K562 (cell line): ENCODE results near the gene PAFAH2. TPM values are rescaled to one million over a fixed set of nuclear protein-coding genes. Genes with fewer than 3 reads are reported as not detected.

ENCODE experiments used
- ATAC-seq: fragments of 200-7000 bp; cut with Tn5 transposase; 3 replicates; pipeline ENCODE4 v1.9.1; 2020; ENCODE audit warnings: moderate library complexity
- BruUV-seq: library from RNA; stranded (reverse); fragments of 400-500 nt; replicated peaks from 2 replicates; lab custom pipeline; 2021; lab: Mats Ljungman, UMichigan
- CTCF ChIA-PET: fragments of 300-600 bp; formaldehyde crosslinking; extraction: SDS; loops from one replicate; lab custom pipeline; 2021; ENCODE audit warnings: low intra/inter-chr PET ratio; lab: Yijun Ruan, JAX
- POLR2A ChIA-PET: fragments of 300-600, 350-650 bp; sonication (Branson Sonifier 250); formaldehyde crosslinking; extraction: SDS; loops from one replicate; lab custom pipeline; 2021; ENCODE audit warnings: antibody characterized with exemption, inconsistent platforms; lab: Yijun Ruan, JAX
- DNase-seq, 4 experiments: peaks; one replicate each; pipeline versions ENCODE4 v3.0.0 to v3.0.0-alpha.2; 2011 to 2018; ENCODE audit warnings: low spot score in 3 of 4, mixed read lengths in 3 of 4; ENCODE audit errors: extremely low read depth in 1 of 4
- FAIRE-seq: peaks from 2 replicates; lab custom pipeline; 2011; peaks lifted over from hg19 to GRCh38; lab: Jason Lieb, UNC
- H2AFZ ChIP-seq: 2 replicates; pipeline ENCODE4 v1.6.0; 2011; ENCODE audit warnings: low read depth, low read length, control low read depth, inconsistent platforms
- H3K27ac ChIP-seq: fragments of 200-600 bp; 3 replicates; pipeline ENCODE4 v1.8.0; 2011; ENCODE audit warnings: low read depth, mild to moderate bottlenecking, control low read depth, inconsistent platforms, low read length, moderate library complexity, mixed read lengths; ENCODE audit errors: extremely low read depth
- H3K27me3 ChIP-seq, 2 experiments: fragments of 300-600 bp in 1 of 2; 2 replicates in 1 of 2; 3 replicates in 1 of 2; pipeline versions ENCODE4 v1.6.0 to v1.8.0; 2011; ENCODE audit warnings: inconsistent platforms in 2 of 2, low read length in 2 of 2, mild to moderate bottlenecking in 1 of 2, mixed read lengths in 1 of 2, moderate library complexity in 1 of 2; ENCODE audit not compliant: control insufficient read depth in 2 of 2, insufficient read depth in 2 of 2
- H3K36me3 ChIP-seq: fragments of 300-600 bp; 3 replicates; pipeline ENCODE4 v1.8.0; 2011; ENCODE audit warnings: mild to moderate bottlenecking, low read length, inconsistent platforms; ENCODE audit not compliant: control insufficient read depth, insufficient read depth
- H3K4me1 ChIP-seq, 2 experiments: fragments of 200-600 bp in 1 of 2; replicated peaks in 1 of 2; 2 replicates in 1 of 2; 3 replicates in 1 of 2; pipeline versions ENCODE4 v1.5.1 to v1.8.0; 2011; ENCODE audit warnings: inconsistent platforms in 2 of 2, low read length in 2 of 2, mild to moderate bottlenecking in 1 of 2, mixed read lengths in 1 of 2, moderate library complexity in 1 of 2; ENCODE audit not compliant: control insufficient read depth in 2 of 2, insufficient read depth in 2 of 2
- H3K4me2 ChIP-seq: 2 replicates; pipeline ENCODE4 v1.6.1; 2011; ENCODE audit warnings: low read length, control low read depth, inconsistent platforms, mixed read lengths; ENCODE audit not compliant: insufficient read depth
- H3K4me3 ChIP-seq: fragments of 200-600 bp; sonication (generic), shearing (Covaris generic); 2 replicates; pipeline ENCODE4 v1.5.1; 2016; ENCODE audit warnings: control low read depth, inconsistent platforms
- H3K79me2 ChIP-seq: fragments of 200-600 bp; 3 replicates; pipeline ENCODE4 v1.8.0; 2011; ENCODE audit warnings: low read length, inconsistent platforms; ENCODE audit not compliant: control insufficient read depth, insufficient read depth
- H3K9ac ChIP-seq, 2 experiments: 2 replicates each; pipeline versions ENCODE4 v1.6.0 to v1.6.1; 2011; ENCODE audit warnings: low read depth in 2 of 2, low read length in 2 of 2, control low read depth in 1 of 2, inconsistent platforms in 1 of 2, mild to moderate bottlenecking in 1 of 2, mixed read lengths in 1 of 2; ENCODE audit not compliant: insufficient read depth in 1 of 2
- H3K9me1 ChIP-seq: one replicate; pipeline ENCODE4 v1.6.0; 2011; ENCODE audit warnings: inconsistent platforms, mild to moderate bottlenecking, low read length, moderate library complexity; ENCODE audit not compliant: control insufficient read depth, insufficient read depth
- H3K9me3 ChIP-seq: replicated peaks from 2 replicates; pipeline ENCODE4 v1.5.1; 2011; ENCODE audit warnings: low read depth, low read length, inconsistent platforms; ENCODE audit not compliant: control insufficient read depth, insufficient read depth
- H4K20me1 ChIP-seq: replicated peaks from 2 replicates; pipeline ENCODE4 v1.6.1; 2011; ENCODE audit warnings: low read length, inconsistent platforms, mixed read lengths; ENCODE audit not compliant: control insufficient read depth, insufficient read depth
- E2F1 ChIP-seq: sonication (generic); formaldehyde crosslinking; IDR thresholded peaks from 2 replicates; pipeline ENCODE4 v1.8.1; 2023; ENCODE audit warnings: mild to moderate bottlenecking, missing genetic modification reagents, moderate library complexity
- HINFP ChIP-seq: fragments of 450-650 bp; conservative IDR thresholded peaks from 2 replicates; pipeline ENCODE4 v1.6.1; 2016; ENCODE audit warnings: missing genetic modification characterization, low read depth, mild to moderate bottlenecking, control low read depth, missing compliant biosample characterization
- MCM3 ChIP-seq: fragments of 450-650 bp; IDR thresholded peaks from 2 replicates; pipeline ENCODE4 v1.6.1; 2016
- MED1 ChIP-seq: sonication (generic); formaldehyde crosslinking; IDR thresholded peaks from 2 replicates; pipeline ENCODE4 v1.8.1; 2023; ENCODE audit warnings: missing genetic modification reagents, borderline replicate concordance
- MITF ChIP-seq: IDR thresholded peaks from 2 replicates; pipeline ENCODE4 v1.6.1; 2014; ENCODE audit warnings: antibody characterized with exemption
- MYC ChIP-seq, 2 experiments: fragments of 250-450 bp in 1 of 2; sonication (Bioruptor Pico) in 1 of 2; IDR thresholded peaks; 2 replicates each; pipeline versions ENCODE4 v1.5.1 to v1.6.1; 2012 to 2021; ENCODE audit warnings: low read depth in 2 of 2, borderline replicate concordance in 1 of 2, improper control_type of control experiment in 1 of 2, low read length in 1 of 2, mild to moderate bottlenecking in 1 of 2, moderate library complexity in 1 of 2
- MYNN ChIP-seq, 2 experiments: sonication (generic); formaldehyde crosslinking in 1 of 2; IDR thresholded peaks; 2 replicates each; pipeline versions ENCODE4 v1.5.0 to v1.6.1; 2016 to 2020; ENCODE audit warnings: antibody characterized with exemption in 1 of 2, missing genetic modification reagents in 1 of 2
- POLR2A ChIP-seq: fragments of 450-650 bp; conservative IDR thresholded peaks from 2 replicates; pipeline ENCODE4 v1.6.1; 2016
- RAD51 ChIP-seq: fragments of 450-650 bp; IDR thresholded peaks from 2 replicates; pipeline ENCODE4 v1.7.1; 2016; ENCODE audit warnings: low read depth, mild to moderate bottlenecking, borderline replicate concordance
- SMARCE1 ChIP-seq: fragments of 450-650 bp; IDR thresholded peaks from 2 replicates; pipeline ENCODE4 v1.7.1; 2016; ENCODE audit warnings: mild to moderate bottlenecking
- SOX6 ChIP-seq: fragments of 450-650 bp; IDR thresholded peaks from 2 replicates; pipeline ENCODE4 v1.6.1; 2014; ENCODE audit warnings: mild to moderate bottlenecking
- TBP ChIP-seq: optimal IDR thresholded peaks from 2 replicates; pipeline ENCODE3; 2011; ENCODE audit warnings: low read depth, low read length, improper control_type of control experiment
- TFAM ChIP-seq: fragments of 250-450 bp; sonication (Bioruptor Pico); conservative IDR thresholded peaks from 2 replicates; pipeline ENCODE4 v1.5.0; 2021; ENCODE audit warnings: mild to moderate bottlenecking, moderate library complexity
- YBX1 ChIP-seq: fragments of 450-650 bp; IDR thresholded peaks from 2 replicates; pipeline ENCODE4 v1.7.1; 2016; ENCODE audit warnings: mild to moderate bottlenecking
- ZNF184 ChIP-seq: sonication (generic); formaldehyde crosslinking; IDR thresholded peaks from 2 replicates; pipeline ENCODE4 v1.5.0; 2020; ENCODE audit warnings: missing genetic modification reagents
- ZNF3 ChIP-seq: fragments of 250-450 bp; sonication (Bioruptor Pico); IDR thresholded peaks from 2 replicates; pipeline ENCODE4 v1.5.0; 2021; ENCODE audit warnings: mild to moderate bottlenecking, moderate library complexity
- ZNF41 ChIP-seq: fragments of 250-450 bp; sonication (Bioruptor Pico); conservative IDR thresholded peaks from 2 replicates; pipeline ENCODE4 v1.4.0; 2020; ENCODE audit warnings: mild to moderate bottlenecking
- ZNF780A ChIP-seq: fragments of 250-450 bp; sonication (Bioruptor Pico); IDR thresholded peaks from 2 replicates; pipeline ENCODE4 v1.5.0; 2021; ENCODE audit warnings: mild to moderate bottlenecking
- WGBS: fragments of 100-300 bp; shearing (Covaris generic); methylation state at CpG from one replicate; pipeline ENCODE4 v1.1.6; 2016; ENCODE audit warnings: low coverage, mixed read lengths; ENCODE audit not compliant: insufficient coverage; ENCODE audit errors: missing lambda C conversion rate; 5-methylcytosine and 5-hydroxymethylcytosine counted together
- in situ Hi-C: fragments of 300-500 bp; cut with MboI; formaldehyde crosslinking; loops from 4 replicates; pipeline ENCODE4 v1.15.0; 2018; ENCODE audit warnings: inconsistent platforms, mixed read lengths
- intact Hi-C: fragments of 100-400 bp; cut with micrococcal nuclease; formaldehyde crosslinking; loops from 2 replicates; pipeline ENCODE4 v1.14.2; 2022
- polyA plus RNA-seq, 8 experiments: library from polyadenylated mRNA; depleted of rRNA in 4 of 8; stranded (reverse) in 5 of 8; unstranded in 3 of 8; fragments of >200 nt; fragmentation: Nextera tagmentation in 2 of 8; fragmentation: Illumina TruSeq in 1 of 8; extraction: Ambion mirVana in 2 of 8; extraction: Trizol in 1 of 8; gene quantifications; 2 replicates each; pipeline versions ENCODE4 v1.2.1 to v1.2.3, GENCODE V29; 2011 to 2014; ENCODE audit warnings: inconsistent platforms in 1 of 8, missing spikeins in 1 of 8
- total RNA-seq, 7 experiments: library from RNA; depleted of rRNA in 6 of 7; stranded (reverse); fragments of >200 nt in 6 of 7; fragmentation: Illumina TruSeq in 2 of 7; extraction: Trizol in 2 of 7; gene quantifications; 2 replicates each; pipeline versions ENCODE4 v1.2.1 to v1.2.3, GENCODE V29; 2011 to 2021; ENCODE audit warnings: low replicate concordance in 1 of 7
- TF ChIP-seq, protein P1 (sequence below): fragments of 450-650 bp; IDR thresholded peaks from 2 replicates; pipeline ENCODE4 v1.6.1; 2016; ENCODE audit warnings: antibody characterized with exemption

PAFAH2 gene
- total and polyA plus RNA-seq, 9 of the 15 experiments (the other 6 are each of a cell fraction or from before 2014, with no cell fraction given): 4.2 to 10.9 (median 6.8) TPM

DNA sequence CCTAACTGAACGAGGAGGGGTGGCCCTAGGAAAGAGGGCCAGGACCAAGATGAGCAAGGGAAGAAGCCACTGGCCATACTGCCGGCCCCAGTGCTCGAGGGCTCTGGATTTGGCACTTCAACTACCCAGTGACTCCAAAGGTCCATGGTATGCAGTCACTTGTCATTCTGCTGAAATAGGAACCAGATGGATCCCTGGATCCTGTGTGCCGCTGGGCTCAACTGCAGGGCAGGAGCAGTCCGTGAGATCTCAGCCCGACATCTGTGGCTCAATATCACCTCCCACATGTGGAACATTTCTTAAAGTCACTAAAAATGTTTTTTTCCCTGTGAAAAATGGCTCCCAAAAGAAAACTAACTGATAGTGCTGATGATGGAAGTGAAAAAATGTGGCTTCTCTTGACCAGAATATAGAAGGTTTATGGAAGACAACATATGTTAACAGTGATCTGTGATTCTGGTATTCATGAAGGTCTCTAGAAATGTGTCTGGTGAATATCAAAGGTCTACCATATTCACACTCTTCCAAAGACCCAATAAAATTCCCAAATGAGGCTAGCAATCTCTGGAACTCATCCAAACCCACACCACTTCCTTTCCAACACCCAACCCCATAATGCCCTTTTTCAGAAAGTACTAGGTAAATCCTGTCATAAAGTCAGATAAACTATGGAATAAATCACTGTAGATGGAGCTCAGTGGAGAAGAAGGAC, 24.1 kb downstream of the PAFAH2 start:
- Histone ChIP-seq H3K9me3 (no peaks in the 10 kb centered on the region), H3K4me3 (no peak overlapping the region), H3K4me2 (no peak overlapping the region), H3K27ac (no peak overlapping the region), H3K9ac (peak overlapping the region in 1 of 2 experiments; percentile 6; a peak in 1 of 4 replicates), H3K36me3 (peaks cover 25% of the 10 kb centered on the region; the same call in 2 of the 3 replicates), H2AFZ (no peak overlapping the region), H4K20me1 (no peaks in the 10 kb centered on the region), H3K27me3 (no peaks in the 10 kb centered on the region), H3K4me1 (peaks cover 4 to 10% of the 10 kb centered on the region in 2 experiments; a peak in 3 of 5 replicates), H3K9me1 (no peaks in the 10 kb centered on the region), H3K79me2 (no peaks in the 10 kb centered on the region)
- intact Hi-C loops (no loop called here), in situ Hi-C loops (no loop called here)
- TF ChIP-seq HINFP (no peak), TFAM (CRISPR knock-in tag) (no peak), ZNF184 (CRISPR knock-in tag) (no peak), MED1 (CRISPR knock-in tag) (no peak), ZNF3 (CRISPR knock-in tag) (no peak), SOX6 (no peak), E2F1 (CRISPR knock-in tag) (no peak), MYC (IDR thresholded peaks at IDR 0.05; ENCODE audit: low read depth, low read length) (no peak), MYC (CRISPR knock-in tag; IDR thresholded peaks at IDR 0.05; ENCODE audit: borderline replicate concordance, low read depth) (no peak), ZNF780A (CRISPR knock-in tag) (no peak), POLR2A (no peak), YBX1 (no peak), MCM3 (no peak), TBP (no peak), MITF (no peak), SMARCE1 (no peak), ZNF41 (no peak), MYNN (IDR thresholded peaks at IDR 0.05) (no peak), MYNN (CRISPR knock-in tag; IDR thresholded peaks at IDR 0.05) (no peak), RAD51 (no peak)
- TF ChIP-seq, protein P1, sequence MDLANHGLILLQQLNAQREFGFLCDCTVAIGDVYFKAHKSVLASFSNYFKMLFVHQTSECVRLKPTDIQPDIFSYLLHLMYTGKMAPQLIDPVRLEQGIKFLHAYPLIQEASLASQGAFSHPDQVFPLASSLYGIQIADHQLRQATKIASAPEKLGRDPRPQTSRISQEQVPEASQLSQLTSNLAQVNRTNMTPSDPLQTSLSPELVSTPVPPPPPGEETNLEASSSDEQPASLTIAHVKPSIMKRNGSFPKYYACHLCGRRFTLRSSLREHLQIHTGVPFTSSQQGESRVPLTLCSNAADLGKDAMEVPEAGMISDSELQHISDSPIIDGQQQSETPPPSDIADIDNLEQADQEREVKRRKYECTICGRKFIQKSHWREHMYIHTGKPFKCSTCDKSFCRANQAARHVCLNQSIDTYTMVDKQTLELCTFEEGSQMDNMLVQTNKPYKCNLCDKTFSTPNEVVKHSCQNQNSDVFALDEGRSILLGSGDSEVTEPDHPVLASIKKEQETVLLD: no peak
- BruUV-seq: no TSS peak
- WGBS: 77% methylated on average over 6 of the region's 6 CpGs
- no peak for ATAC-seq
- FAIRE-seq: no peak
- DNase-seq: no peak
- CTCF ChIA-PET: no interaction called here
- POLR2A ChIA-PET: no interaction called here
